Endothelial cell of umbilical vein (primary cell): ENCODE measurements around the gene PRDM16. TPM values are rescaled to one million over a fixed set of nuclear protein-coding genes. Genes with fewer than 3 reads are reported as not detected.
A peak's percentile ranks its signal among the peaks of the same experiment; 100 is the strongest.

ENCODE experiments used
- BruUV-seq: library from RNA; stranded (reverse); fragments of 400-500 nt; replicated peaks from 2 replicates; lab custom pipeline; 2021; lab: Mats Ljungman, UMichigan
- CTCF ChIA-PET: fragments of 300-600, 350-600 bp; sonication (Branson Sonifier 250); formaldehyde crosslinking; loops from one replicate; lab custom pipeline; 2021; ENCODE audit warnings: antibody characterized with exemption, inconsistent platforms; lab: Charles Lee
- POLR2A ChIA-PET: fragments of 300-600, 350-600 bp; sonication (Branson Sonifier 250); formaldehyde crosslinking; loops from one replicate; lab custom pipeline; 2021; ENCODE audit warnings: antibody characterized with exemption, inconsistent platforms; lab: Charles Lee
- DNase-seq: peaks from one replicate; pipeline ENCODE4 v3.0.0-alpha.2; 2011; ENCODE audit warnings: low read depth, low spot score
- FAIRE-seq: peaks from 2 replicates; lab custom pipeline; 2011; peaks lifted over from hg19 to GRCh38; lab: Jason Lieb, UNC
- H2AFZ ChIP-seq: 2 replicates; pipeline ENCODE4 v1.6.0; 2012; ENCODE audit warnings: low read depth, low read length, control low read depth, inconsistent platforms
- H3K27ac ChIP-seq: 2 replicates; pipeline ENCODE4 v1.5.1; 2011; ENCODE audit warnings: low read depth, mild to moderate bottlenecking, control low read depth, low read length, moderate library complexity; ENCODE audit not compliant: insufficient read depth
- H3K27me3 ChIP-seq, 2 experiments: 2 replicates each; pipeline versions ENCODE4 v1.6.0 to v1.6.1; 2011; ENCODE audit warnings: low read length in 2 of 2, mixed read lengths in 1 of 2; ENCODE audit not compliant: control insufficient read depth in 2 of 2, insufficient read depth in 2 of 2
- H3K36me3 ChIP-seq, 2 experiments: 2 replicates in 1 of 2; 3 replicates in 1 of 2; pipeline ENCODE4 v1.5.1; 2011; ENCODE audit warnings: low read length in 2 of 2, mild to moderate bottlenecking in 1 of 2, moderate library complexity in 1 of 2; ENCODE audit not compliant: control insufficient read depth in 2 of 2, insufficient read depth in 2 of 2; ENCODE audit errors: extremely low read depth in 1 of 2
- H3K4me1 ChIP-seq: 3 replicates; pipeline ENCODE4 v1.5.1; 2011; ENCODE audit warnings: mild to moderate bottlenecking, low read length; ENCODE audit not compliant: control insufficient read depth, insufficient read depth; ENCODE audit errors: extremely low read depth
- H3K4me2 ChIP-seq: 2 replicates; pipeline ENCODE4 v1.6.1; 2011; ENCODE audit warnings: low read length, control low read depth, mixed read lengths; ENCODE audit not compliant: insufficient read depth
- H3K4me3 ChIP-seq, 3 experiments: fragments of 200-600 bp in 1 of 3; sonication (generic), shearing (Covaris generic) in 1 of 3; replicated peaks in 1 of 3; 2 replicates each; pipeline ENCODE4 v1.5.1; 2011 to 2016; ENCODE audit warnings: control low read depth in 3 of 3, low read length in 3 of 3, mild to moderate bottlenecking in 2 of 3, inconsistent platforms in 1 of 3, low read depth in 1 of 3, moderate library complexity in 1 of 3; ENCODE audit not compliant: insufficient read depth in 1 of 3
- H3K79me2 ChIP-seq: 2 replicates; pipeline ENCODE4 v1.6.0; 2012; ENCODE audit warnings: low read length, inconsistent platforms; ENCODE audit not compliant: control insufficient read depth, insufficient read depth
- H3K9ac ChIP-seq: replicated peaks from 2 replicates; pipeline ENCODE3; 2011; ENCODE audit warnings: low read length, control low read depth; ENCODE audit not compliant: insufficient read depth; ENCODE audit errors: extremely low read depth
- H3K9me1 ChIP-seq: replicated peaks from 3 replicates; pipeline ENCODE4 v1.6.0; 2011; ENCODE audit warnings: mild to moderate bottlenecking, low read length; ENCODE audit not compliant: control insufficient read depth, insufficient read depth; ENCODE audit errors: extremely low read depth
- H3K9me3 ChIP-seq: replicated peaks from 2 replicates; pipeline ENCODE4 v1.5.1; 2012; ENCODE audit warnings: low read length, inconsistent platforms; ENCODE audit not compliant: control insufficient read depth, insufficient read depth
- H4K20me1 ChIP-seq: replicated peaks from 2 replicates; pipeline ENCODE3; 2011; ENCODE audit warnings: mild to moderate bottlenecking, low read length; ENCODE audit not compliant: control insufficient read depth, insufficient read depth; ENCODE audit errors: extremely low read depth
- EZH2 ChIP-seq: IDR thresholded peaks from 2 replicates; pipeline ENCODE4 v1.6.1; 2012; ENCODE audit warnings: borderline replicate concordance, low read depth, mild to moderate bottlenecking, moderate library complexity, low read length, inconsistent platforms; ENCODE audit not compliant: severe bottlenecking
- FOS ChIP-seq: IDR thresholded peaks from 2 replicates; pipeline ENCODE4 v1.6.1; 2011; ENCODE audit warnings: mild to moderate bottlenecking, low read length, moderate library complexity, borderline replicate concordance; ENCODE audit not compliant: insufficient read depth
- GATA2 ChIP-seq: IDR thresholded peaks from 2 replicates; pipeline ENCODE4 v1.7.0; 2011; ENCODE audit warnings: low read depth, mild to moderate bottlenecking, moderate library complexity, mixed read lengths, low read length; ENCODE audit not compliant: insufficient read length, insufficient read depth
- JUN ChIP-seq: IDR thresholded peaks from 2 replicates; pipeline ENCODE4 v1.6.1; 2011; ENCODE audit warnings: borderline replicate concordance, low read depth; ENCODE audit not compliant: insufficient read length, insufficient read depth
- MYC ChIP-seq: IDR thresholded peaks from one replicate; pipeline ENCODE4 v1.6.1; 2011; ENCODE audit warnings: mild to moderate bottlenecking, low read depth, low read length
- POLR2A ChIP-seq: IDR thresholded peaks from 2 replicates; pipeline ENCODE4 v1.6.1; 2012; ENCODE audit warnings: low read depth, mild to moderate bottlenecking, control low read depth, low read length
- POLR2AphosphoS5 ChIP-seq: IDR thresholded peaks from 2 replicates; pipeline ENCODE4 v1.6.1; 2012; ENCODE audit warnings: low read depth, mild to moderate bottlenecking, control low read depth, low read length, moderate library complexity; ENCODE audit not compliant: insufficient read depth
- dilution Hi-C: fragments of 300-500 bp; cut with MboI; formaldehyde crosslinking; loops from one replicate; pipeline ENCODE4 v1.15.0; 2019; ENCODE audit warnings: low sequenced_read_pairs; ENCODE audit not compliant: extremely low pct_ligation_motif_present
- intact Hi-C: fragments of 100-400 bp; cut with micrococcal nuclease; formaldehyde crosslinking; loops from one replicate; pipeline ENCODE4 v1.10.0; 2022
- polyA plus RNA-seq, 4 experiments: library from polyadenylated mRNA; depleted of rRNA in 3 of 4; stranded (reverse) in 3 of 4; unstranded in 1 of 4; fragments of >200 nt; gene quantifications; 2 replicates each; pipeline versions ENCODE4 v1.2.1 to v1.2.3, GENCODE V29; 2011 to 2012; ENCODE audit warnings: missing spikeins in 1 of 4
- total RNA-seq: library from RNA; stranded (reverse); gene quantifications from 2 replicates; pipeline ENCODE4 v1.2.3, GENCODE V29; 2021
- TF ChIP-seq, protein P1 (sequence below), 2 donors: IDR thresholded peaks; 1 replicate in 1 of 2; 2 replicates in 1 of 2; pipeline ENCODE4 v1.5.1; 2011; ENCODE audit warnings: low read length in 2 of 2, mild to moderate bottlenecking in 2 of 2, moderate library complexity in 2 of 2, control low read depth in 1 of 2, inconsistent platforms in 1 of 2, low read depth in 1 of 2; ENCODE audit not compliant: insufficient read depth in 1 of 2; ENCODE audit errors: extremely low read depth in 1 of 2
- TF ChIP-seq, protein P2 (sequence below): IDR thresholded peaks from 2 replicates; pipeline ENCODE4 v1.6.1; 2011; ENCODE audit not compliant: insufficient read depth, insufficient read length

PRDM16 gene
- total and polyA plus RNA-seq, 2 donors (not counting 3 experiments of a cell fraction or from before 2014, with no cell fraction given) = not detected

GRCh38 chr1:3063379-3064295 lies 5.4 kb upstream of the PRDM16 start:
- no peak overlapping the region for H2AFZ ChIP-seq
- no TSS peak for BruUV-seq
- dilution Hi-C loops = no loop called here
- H3K9me1 ChIP-seq = no peaks in the 10 kb centered on the region
- no peaks in the 10 kb centered on the region for H3K36me3 ChIP-seq
- no peak for FAIRE-seq
- TF ChIP-seq FOS (no peak), GATA2 (no peak), EZH2 (peak; percentile 98)
- no peaks in the 10 kb centered on the region for H3K79me2 ChIP-seq
- no peaks in the 10 kb centered on the region for H4K20me1 ChIP-seq
- intact Hi-C loops = loop anchor here (10.0 kb wide), 1 partner anchor 251 kb away; no protein-coding TSS in a partner anchor
- no peak overlapping the region for H3K9ac ChIP-seq
- no peaks in the 10 kb centered on the region for H3K9me3 ChIP-seq
- ChIA-PET CTCF (interaction anchor here (0.6 kb wide), 1 partner anchor 17 kb away, joined by 4 read pairs; no protein-coding TSS in a partner anchor), POLR2A (no interaction called here)
- no peak overlapping the region for H3K4me2 ChIP-seq
- H3K27ac ChIP-seq = no peak overlapping the region
- no peak for DNase-seq
- H3K4me1 ChIP-seq = no peaks in the 10 kb centered on the region
- no peak overlapping the region for H3K4me3 ChIP-seq
- H3K27me3 ChIP-seq = peaks cover 46 to 59% of the 10 kb centered on the region in 2 experiments

- DNase-seq (no peak), FAIRE-seq (no peak)
- no peaks in the 10 kb centered on the region for H3K79me2 ChIP-seq
- no peaks in the 10 kb centered on the region for H3K4me1 ChIP-seq
- H4K20me1 ChIP-seq = no peaks in the 10 kb centered on the region
- H2AFZ ChIP-seq = no peak overlapping the region
- TF ChIP-seq EZH2 = no peak
- no peak for TF ChIP-seq FOS
- TF ChIP-seq, protein P1, sequence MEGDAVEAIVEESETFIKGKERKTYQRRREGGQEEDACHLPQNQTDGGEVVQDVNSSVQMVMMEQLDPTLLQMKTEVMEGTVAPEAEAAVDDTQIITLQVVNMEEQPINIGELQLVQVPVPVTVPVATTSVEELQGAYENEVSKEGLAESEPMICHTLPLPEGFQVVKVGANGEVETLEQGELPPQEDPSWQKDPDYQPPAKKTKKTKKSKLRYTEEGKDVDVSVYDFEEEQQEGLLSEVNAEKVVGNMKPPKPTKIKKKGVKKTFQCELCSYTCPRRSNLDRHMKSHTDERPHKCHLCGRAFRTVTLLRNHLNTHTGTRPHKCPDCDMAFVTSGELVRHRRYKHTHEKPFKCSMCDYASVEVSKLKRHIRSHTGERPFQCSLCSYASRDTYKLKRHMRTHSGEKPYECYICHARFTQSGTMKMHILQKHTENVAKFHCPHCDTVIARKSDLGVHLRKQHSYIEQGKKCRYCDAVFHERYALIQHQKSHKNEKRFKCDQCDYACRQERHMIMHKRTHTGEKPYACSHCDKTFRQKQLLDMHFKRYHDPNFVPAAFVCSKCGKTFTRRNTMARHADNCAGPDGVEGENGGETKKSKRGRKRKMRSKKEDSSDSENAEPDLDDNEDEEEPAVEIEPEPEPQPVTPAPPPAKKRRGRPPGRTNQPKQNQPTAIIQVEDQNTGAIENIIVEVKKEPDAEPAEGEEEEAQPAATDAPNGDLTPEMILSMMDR (IDR thresholded peaks at IDR 0.05; ENCODE audit: extremely low read depth in 1 of 2, insufficient read depth in 1 of 2, low read depth in 1 of 2, low read length in 2 of 2) = no peak
- no peak for TF ChIP-seq POLR2A
- TF ChIP-seq GATA2 = no peak
- TF ChIP-seq POLR2AphosphoS5 = no peak
- TF ChIP-seq, protein P2, sequence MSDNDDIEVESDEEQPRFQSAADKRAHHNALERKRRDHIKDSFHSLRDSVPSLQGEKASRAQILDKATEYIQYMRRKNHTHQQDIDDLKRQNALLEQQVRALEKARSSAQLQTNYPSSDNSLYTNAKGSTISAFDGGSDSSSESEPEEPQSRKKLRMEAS = no peak
- no peak for TF ChIP-seq JUN
- TF ChIP-seq MYC = no peak
- H3K9ac ChIP-seq = no peak overlapping the region
- no peaks in the 10 kb centered on the region for H3K36me3 ChIP-seq
- H3K27ac ChIP-seq = no peak overlapping the region
- no peaks in the 10 kb centered on the region for H3K9me1 ChIP-seq
- H3K9me3 ChIP-seq = no peaks in the 10 kb centered on the region
- ChIA-PET CTCF (no interaction called here), POLR2A (no interaction called here)
- dilution Hi-C loops = no loop called here
- no TSS peak for BruUV-seq
- no peak overlapping the region for H3K4me2 ChIP-seq
- H3K4me3 ChIP-seq = no peak overlapping the region
- H3K27me3 ChIP-seq = peaks cover 50 to 63% of the 10 kb centered on the region in 2 experiments
- intact Hi-C loops = loop anchor here (10.0 kb wide), 1 partner anchor 250 kb away; no protein-coding TSS in a partner anchor
These were observed 4.6 kb upstream of the PRDM16 start for GRCh38 chr1:3064296-3064850.
